Embryonic facial prominence (tissue), 1 donor: Measurements from ENCODE around the gene MOB2.

Experiments
- DNase-seq: peaks from one replicate; pipeline ENCODE4 v3.0.0-alpha.2; 2016; ENCODE audit errors: extremely low spot score

The MOB2 gene

GRCh38 chr11:1485504-1485885 lies 1.1 kb downstream of the MOB2 start:
- DNase-seq = no peak

DNA sequence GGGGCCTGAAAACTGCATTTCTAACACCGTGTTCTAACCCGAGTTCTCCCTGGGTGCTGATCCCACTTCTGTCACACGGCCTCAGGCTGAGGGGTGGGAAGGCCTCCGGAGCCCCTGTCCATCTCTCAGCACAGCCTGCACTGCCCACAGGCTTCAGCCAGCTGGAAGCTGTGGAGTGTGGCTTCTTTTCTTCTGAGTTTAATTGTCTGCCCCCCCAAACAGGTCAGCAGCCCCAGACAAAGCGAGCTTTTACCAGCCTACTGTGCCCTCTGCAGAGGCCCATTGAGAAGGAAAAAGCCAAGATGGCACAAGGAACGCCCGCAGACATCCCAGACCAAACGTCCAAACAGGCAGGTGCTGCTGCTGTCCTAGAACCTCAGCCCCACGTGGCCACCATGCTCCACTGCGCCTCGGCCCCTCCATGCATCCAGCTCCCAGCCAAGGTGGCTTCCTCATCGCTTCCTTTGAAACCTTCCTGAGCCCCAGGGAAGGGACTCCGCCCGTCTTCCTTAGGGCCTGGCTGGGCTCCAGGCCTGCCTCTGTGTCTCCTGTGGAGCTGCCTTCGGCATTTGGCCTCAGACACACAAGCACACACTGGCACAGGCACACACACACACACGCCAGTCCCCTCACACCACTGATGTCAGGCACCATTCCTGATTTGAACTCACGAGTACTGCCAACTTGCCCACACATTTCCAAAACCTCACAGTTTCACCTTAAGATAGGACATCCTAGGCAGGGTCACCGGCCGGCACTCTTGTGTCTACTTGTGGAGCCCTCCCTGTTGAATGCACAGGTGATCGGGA lies 1.7 kb downstream of the MOB2 start:
- DNase-seq = no peak

- no peak for DNase-seq
These were observed 2.4 kb downstream of the MOB2 start for GRCh38 chr11:1484061-1484671.

DNA sequence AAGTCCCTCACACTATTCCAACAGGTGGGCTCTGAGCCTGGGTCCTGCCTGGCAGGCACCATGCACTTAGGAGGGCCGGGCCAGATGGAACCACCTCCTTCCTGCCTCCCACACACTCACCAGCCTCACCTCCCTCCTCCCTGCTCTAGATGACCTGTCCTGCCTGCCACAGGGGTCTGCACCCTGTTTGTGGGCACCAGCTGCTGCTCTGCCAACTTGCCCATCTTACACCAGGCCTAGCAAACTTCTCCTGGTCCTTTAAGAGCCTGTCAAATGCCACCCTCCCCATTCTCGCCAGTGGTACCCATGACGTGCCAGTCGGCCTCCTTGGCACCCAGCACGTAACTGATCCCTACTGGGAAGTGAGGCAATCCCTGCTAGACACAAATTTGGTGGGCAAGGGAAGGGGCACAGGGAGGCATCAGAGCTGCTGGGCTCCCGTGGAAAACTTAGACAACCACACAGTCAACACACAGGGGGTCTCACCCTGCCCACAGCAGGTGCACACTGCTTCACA lies 3.1 kb downstream of the MOB2 start:
- DNase-seq = no peak

DNA sequence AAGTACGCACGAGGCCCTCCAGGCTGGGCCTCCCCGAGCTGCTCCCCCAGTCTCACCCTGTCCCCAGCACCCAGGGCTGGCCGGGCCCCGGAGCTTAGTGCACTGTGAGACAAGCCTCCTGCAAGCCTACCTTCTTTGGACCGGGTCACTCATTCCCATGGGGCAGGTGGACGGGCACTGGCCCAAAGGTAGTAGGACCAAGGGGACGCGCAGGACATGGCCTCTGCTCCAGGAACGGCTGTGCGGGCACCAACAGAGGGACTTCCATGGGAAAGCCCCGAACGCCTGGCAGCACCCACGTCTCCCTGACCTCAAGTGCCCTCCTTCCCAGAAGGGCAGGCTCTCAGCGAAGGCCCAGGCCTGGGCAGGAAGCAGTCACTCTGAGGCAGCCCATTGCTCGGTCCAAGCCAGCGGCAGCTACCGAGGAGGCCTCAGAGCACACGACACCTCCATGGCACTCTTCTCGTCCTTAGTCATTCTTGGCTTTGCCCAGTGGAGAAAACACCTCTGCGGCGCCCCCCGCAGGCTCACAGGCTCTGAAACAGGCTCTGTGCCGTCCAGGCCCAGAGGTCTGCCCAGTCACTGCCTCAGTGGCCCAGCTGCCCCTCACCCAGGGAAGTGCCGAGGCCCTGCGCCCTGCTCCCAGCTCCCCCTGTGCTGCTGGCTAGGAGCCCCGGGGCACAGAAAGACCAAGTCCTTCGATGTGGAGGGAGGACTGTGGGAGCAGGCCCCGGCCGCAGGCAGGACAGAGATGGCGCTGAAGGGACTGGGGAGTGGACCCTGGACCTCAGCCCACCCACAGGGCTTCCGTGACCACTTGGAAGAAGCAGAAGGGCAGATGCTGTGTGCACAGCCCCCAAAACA lies 3.8 kb downstream of the MOB2 start:
- DNase-seq = no peak

GRCh38 chr11:1481861-1482441 lies 4.6 kb downstream of the MOB2 start:
- no peak for DNase-seq

GRCh38 chr11:1481483-1481825 lies 5.1 kb downstream of the MOB2 start:
- DNase-seq = no peak

DNA sequence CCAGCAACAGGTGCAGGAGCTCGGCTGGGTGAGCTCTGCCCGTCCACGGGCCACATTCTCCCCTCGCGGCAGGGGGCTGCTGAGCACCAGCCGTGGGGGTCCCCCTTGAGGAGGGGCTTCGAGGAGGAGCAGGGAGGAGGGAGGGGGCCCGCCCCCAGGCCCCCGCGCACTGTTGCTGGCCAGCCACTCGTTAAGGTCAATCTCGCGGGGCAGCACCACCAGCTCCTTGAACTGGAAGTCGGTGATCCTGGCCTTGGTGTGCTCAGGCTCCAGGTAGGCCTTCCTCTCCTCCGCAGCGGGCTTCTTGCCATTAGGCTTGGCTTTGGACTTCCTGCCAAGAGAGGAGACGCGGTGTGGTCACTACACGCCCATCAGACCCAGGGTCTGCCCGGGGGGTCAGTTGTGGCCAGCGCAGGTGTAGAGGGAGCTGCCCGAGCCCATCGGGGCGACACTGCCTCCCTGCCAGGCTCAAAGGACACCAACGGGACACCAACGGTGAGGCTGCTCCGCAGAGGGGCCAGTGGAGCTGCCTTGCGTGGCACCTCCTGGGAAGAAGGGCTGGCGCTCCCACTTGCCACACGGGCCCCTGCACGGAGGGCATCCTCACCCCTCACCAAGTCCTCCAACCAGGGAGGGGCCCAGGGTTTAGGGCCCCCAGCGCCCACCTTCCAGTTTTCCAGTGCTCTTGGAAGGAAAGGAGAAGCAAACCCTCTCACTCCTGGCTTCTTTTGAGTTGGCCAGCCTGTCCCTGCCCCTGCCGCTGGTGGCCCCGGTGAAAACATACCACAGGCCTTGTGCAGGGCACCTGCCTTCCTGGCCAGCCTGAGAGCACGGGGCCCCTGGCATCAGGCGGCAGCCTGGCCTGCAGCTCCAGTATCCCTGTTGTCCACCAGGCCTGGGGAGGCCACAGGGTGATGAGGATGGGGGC lies 5.8 kb downstream of the MOB2 start:
- no peak for DNase-seq

DNA sequence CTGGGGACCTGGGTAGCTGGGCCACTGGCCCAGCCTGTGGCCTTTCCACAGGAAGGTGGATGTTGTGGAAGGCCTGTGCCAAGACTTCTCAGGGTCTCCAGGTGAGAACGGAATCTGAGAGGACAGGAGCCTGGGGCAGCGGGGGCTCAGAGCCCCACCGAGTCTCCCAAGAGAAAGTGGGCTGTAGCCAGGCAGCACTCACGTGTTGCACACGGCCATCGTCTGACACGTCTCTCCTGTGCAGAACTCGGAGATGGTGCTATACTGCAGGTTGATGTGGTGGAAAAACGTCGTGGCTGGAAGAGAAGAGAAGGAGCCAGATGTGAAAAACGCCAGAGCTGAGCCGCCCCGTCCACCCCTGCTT lies 6.4 kb downstream of the MOB2 start:
- no peak for DNase-seq

DNA sequence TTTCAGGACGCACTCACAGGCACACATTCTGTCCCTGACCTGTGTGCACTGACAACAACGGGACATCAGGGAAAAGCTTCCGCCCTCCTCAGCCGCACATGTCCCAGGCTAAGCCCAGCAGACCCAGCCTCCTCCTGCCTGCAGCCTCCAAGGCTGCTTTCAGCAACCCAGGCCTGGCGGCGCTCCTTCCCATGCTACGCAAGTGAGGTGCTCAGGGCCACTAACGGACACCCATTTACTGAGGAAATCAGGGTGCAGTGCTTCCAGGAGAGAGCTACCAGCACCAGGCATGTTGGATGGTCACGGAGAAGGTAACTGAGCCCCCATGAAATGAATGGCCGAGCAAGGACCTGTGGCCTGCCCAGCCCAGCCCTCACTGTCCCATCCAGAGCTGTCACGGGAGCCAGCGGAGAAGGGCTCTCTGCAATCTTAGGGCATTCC lies 6.9 kb downstream of the MOB2 start:
- DNase-seq = no peak

DNA sequence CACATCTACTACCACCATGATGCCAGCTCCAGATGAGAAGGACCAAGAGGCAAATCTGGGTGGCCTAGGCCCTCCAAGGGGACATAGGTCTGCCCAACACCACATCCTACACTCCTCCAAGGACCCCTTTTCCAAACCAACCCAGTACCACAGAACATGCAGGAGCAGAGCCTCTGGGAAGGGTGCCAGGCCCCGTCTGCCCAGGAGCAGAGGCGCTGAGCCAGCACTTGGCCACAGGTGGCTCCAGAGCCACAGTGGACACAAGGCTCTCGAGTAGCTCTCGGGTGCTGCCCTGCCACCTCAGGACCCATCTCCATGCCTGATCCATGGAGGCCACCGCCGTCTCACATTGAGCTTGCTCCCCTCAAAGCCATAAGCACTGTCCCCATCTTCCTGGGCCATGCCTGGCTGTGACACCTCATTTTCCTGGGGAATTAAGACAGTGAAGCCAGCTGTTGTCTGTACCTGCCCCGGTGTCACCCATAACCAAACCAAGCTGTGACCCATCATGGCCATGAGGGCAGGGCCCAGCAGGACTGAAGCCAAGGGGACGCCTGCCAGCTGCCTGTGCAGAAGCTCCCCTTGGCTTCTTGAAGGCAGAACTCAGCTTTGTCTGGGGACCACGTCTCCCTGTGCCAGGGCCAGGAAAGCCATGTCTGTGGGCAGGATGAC lies 7.4 kb downstream of the MOB2 start:
- DNase-seq = no peak

- no peak for DNase-seq
These were observed 8.0 kb downstream of the MOB2 start for GRCh38 chr11:1478544-1478943.

GRCh38 chr11:1478011-1478410 lies 8.6 kb downstream of the MOB2 start:
- no peak for DNase-seq

GRCh38 chr11:1476940-1477736 lies 9.4 kb downstream of the MOB2 start:
- no peak for DNase-seq

DNA sequence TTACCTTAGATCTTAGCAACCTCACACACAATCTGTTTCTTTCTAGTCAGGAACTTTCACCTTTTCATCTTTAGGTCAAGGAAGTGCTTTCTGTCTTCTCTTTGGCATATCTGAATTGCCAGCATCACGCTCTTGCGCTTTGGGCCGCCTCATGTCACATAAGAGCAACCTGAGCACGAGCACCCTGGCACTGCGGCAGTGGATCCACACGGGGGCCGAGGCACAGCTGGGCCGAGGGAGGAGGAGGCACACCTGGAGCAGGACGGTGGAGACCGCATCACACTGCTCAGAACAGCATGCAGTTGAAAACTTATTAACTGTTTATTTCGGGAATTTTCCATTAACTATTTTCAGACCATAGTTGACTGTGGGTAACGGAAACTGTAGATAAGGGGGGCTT lies 10.7 kb downstream of the MOB2 start:
- DNase-seq = no peak

DNA sequence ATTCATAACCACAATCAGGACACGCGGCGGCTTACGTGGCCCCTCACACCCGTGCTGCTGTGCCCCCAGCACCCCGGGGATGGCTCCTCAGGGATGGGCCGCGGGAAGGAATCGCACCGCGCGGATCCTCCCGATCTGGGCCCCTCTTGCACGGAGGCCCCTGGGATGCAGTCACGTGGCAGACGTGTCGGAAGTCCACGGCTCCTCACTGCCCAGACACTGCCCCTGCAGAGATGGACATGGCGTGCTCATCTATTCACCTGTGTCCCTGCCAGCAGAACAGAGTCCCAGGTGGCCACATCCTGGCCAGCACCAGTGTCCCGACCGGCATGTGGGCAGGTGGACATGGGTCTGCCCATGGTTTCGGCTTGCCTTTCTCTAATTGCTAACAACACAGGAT lies 12.8 kb downstream of the MOB2 start:
- no peak for DNase-seq

DNA sequence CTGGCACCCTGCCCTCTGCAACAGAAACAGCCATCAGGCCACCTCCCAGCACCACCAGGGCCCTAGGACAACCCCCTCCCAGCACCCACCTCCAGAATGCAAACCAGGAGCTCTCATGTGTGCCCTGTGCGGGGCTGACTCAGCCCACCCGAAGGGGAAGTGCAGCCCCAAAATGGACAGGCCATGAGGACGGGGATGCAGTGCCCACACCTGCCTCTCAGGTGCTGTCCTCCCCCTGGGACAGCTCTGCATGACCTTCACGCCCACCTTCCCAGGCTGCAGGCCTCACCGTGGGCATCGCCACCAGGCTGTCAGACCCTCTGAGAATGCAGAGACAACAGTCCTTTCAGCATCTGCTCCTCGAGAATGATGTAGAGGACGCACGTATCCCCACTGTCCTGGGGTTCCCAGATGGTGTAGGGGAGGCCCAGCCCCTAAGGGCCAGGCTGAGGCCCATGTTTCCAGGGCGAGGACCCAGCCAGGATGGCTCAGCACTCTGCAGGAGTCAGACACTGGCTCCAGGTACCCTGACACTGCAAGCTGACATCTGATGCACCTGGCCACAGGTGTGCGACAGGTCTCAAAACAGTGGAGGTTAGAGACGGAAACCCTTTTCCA lies 13.5 kb downstream of the MOB2 start:
- DNase-seq = no peak

- no peak for DNase-seq
These were observed 14.2 kb downstream of the MOB2 start for GRCh38 chr11:1472180-1473005.
